H1 (cell line): Measurements from ENCODE around the gene NUDT7. TPM values are rescaled to one million over a fixed set of nuclear protein-coding genes. Genes with fewer than 3 reads are reported as not detected.

Experiments used
- CTCF ChIA-PET: fragments of 300-600 bp; sonication (Branson Sonifier 250); formaldehyde crosslinking; loops from one replicate; lab custom pipeline; 2021; ENCODE audit not compliant: partially characterized antibody; lab: Charles Lee
- POLR2A ChIA-PET: fragments of 300-600 bp; sonication (Branson Sonifier 250); formaldehyde crosslinking; loops from one replicate; lab custom pipeline; 2021; ENCODE audit warnings: inconsistent platforms; ENCODE audit not compliant: partially characterized antibody; lab: Charles Lee
- DNase-seq, 2 experiments: peaks; one replicate each; pipeline versions ENCODE4 v3.0.0 to v3.0.0-alpha.2; 2010 to 2022; ENCODE audit warnings: low spot score in 2 of 2, low read depth in 1 of 2, mixed read lengths in 1 of 2
- FAIRE-seq: peaks from 2 replicates; lab custom pipeline; 2011; peaks lifted over from hg19 to GRCh38; lab: Jason Lieb, UNC
- H2AFZ ChIP-seq: 2 replicates; pipeline ENCODE4 v1.8.1; 2012; ENCODE audit warnings: low read length, inconsistent platforms
- H2AK5ac ChIP-seq: 2 replicates; pipeline ENCODE4 v1.6.1; 2013; ENCODE audit warnings: low read depth, low read length
- H2BK120ac ChIP-seq: replicated peaks from 2 replicates; pipeline ENCODE3; 2013; ENCODE audit warnings: low read depth, low read length, inconsistent platforms
- H2BK12ac ChIP-seq: 2 replicates; pipeline ENCODE4 v1.6.1; 2013; ENCODE audit warnings: low read depth, low read length
- H2BK15ac ChIP-seq: 2 replicates; pipeline ENCODE4 v1.6.1; 2013; ENCODE audit warnings: low read length
- H2BK20ac ChIP-seq: 2 replicates; pipeline ENCODE4 v1.6.1; 2013; ENCODE audit warnings: low read length
- H2BK5ac ChIP-seq: 2 replicates; pipeline ENCODE4 v1.6.1; 2013; ENCODE audit warnings: low read depth, low read length
- H3K14ac ChIP-seq: 2 replicates; pipeline ENCODE4 v1.6.1; 2013; ENCODE audit warnings: inconsistent platforms; ENCODE audit not compliant: insufficient read length
- H3K18ac ChIP-seq: 2 replicates; pipeline ENCODE4 v1.6.1; 2013; ENCODE audit warnings: low read length; ENCODE audit errors: extremely low read depth
- H3K23ac ChIP-seq: 2 replicates; pipeline ENCODE4 v1.6.1; 2013; ENCODE audit warnings: inconsistent platforms; ENCODE audit not compliant: insufficient read length
- H3K23me2 ChIP-seq: 2 replicates; pipeline ENCODE4 v1.6.1; 2013; ENCODE audit warnings: low read depth, low read length
- H3K27ac ChIP-seq: 2 replicates; pipeline ENCODE4 v1.6.1; 2011; ENCODE audit warnings: low read depth, low read length, inconsistent platforms
- H3K27me3 ChIP-seq, 4 experiments: replicated peaks in 1 of 4; 1 replicate in 1 of 4; 2 replicates in 3 of 4; pipeline versions ENCODE4 v1.6.1 to v1.8.1; 2011 to 2013; ENCODE audit warnings: low read length in 3 of 4, mild to moderate bottlenecking in 3 of 4, inconsistent platforms in 2 of 4, mixed read lengths in 2 of 4, moderate library complexity in 1 of 4; ENCODE audit not compliant: control insufficient read depth in 3 of 4, insufficient read depth in 3 of 4; ENCODE audit errors: extremely low read depth in 1 of 4
- H3K36me3 ChIP-seq, 4 experiments: 2 replicates each; pipeline versions ENCODE4 v1.6.1 to v1.8.1; 2011 to 2013; ENCODE audit warnings: mild to moderate bottlenecking in 4 of 4, low read length in 3 of 4, moderate library complexity in 2 of 4, control low read depth in 1 of 4, inconsistent platforms in 1 of 4; ENCODE audit not compliant: insufficient read depth in 4 of 4, control insufficient read depth in 2 of 4
- H3K4ac ChIP-seq: replicated peaks from 2 replicates; pipeline ENCODE3; 2013; ENCODE audit warnings: low read length, low read depth, mixed read lengths, inconsistent platforms; ENCODE audit not compliant: insufficient read length
- H3K4me1 ChIP-seq, 4 experiments: replicated peaks in 1 of 4; 1 replicate in 1 of 4; 2 replicates in 3 of 4; pipeline versions ENCODE4 v1.6.1 to v1.8.1; 2011 to 2013; ENCODE audit warnings: low read length in 3 of 4, inconsistent platforms in 2 of 4, mixed read lengths in 1 of 4; ENCODE audit not compliant: insufficient read depth in 4 of 4, control insufficient read depth in 3 of 4
- H3K4me2 ChIP-seq, 2 experiments: 2 replicates each; pipeline versions ENCODE4 v1.6.1 to v1.8.1; 2011 to 2013; ENCODE audit warnings: low read depth in 2 of 2, low read length in 2 of 2, control low read depth in 1 of 2, inconsistent platforms in 1 of 2, mild to moderate bottlenecking in 1 of 2; ENCODE audit not compliant: insufficient read depth in 1 of 2
- H3K4me3 ChIP-seq, 4 experiments: fragments of 200-600, 300-600 bp in 1 of 4; sonication (generic), shearing (Covaris generic), sonication (Bioruptor Twin) in 1 of 4; 2 replicates each; pipeline versions ENCODE4 v1.5.1 to v1.8.1; 2011 to 2016; ENCODE audit warnings: low read length in 4 of 4, low read depth in 3 of 4, control low read depth in 2 of 4, inconsistent platforms in 2 of 4, mild to moderate bottlenecking in 2 of 4, mixed read lengths in 1 of 4, moderate library complexity in 1 of 4; ENCODE audit not compliant: insufficient read depth in 2 of 4; ENCODE audit errors: extremely low read depth in 1 of 4
- H3K56ac ChIP-seq: replicated peaks from 2 replicates; pipeline ENCODE3; 2013; ENCODE audit warnings: low read depth, mild to moderate bottlenecking, mixed read lengths, low read length, inconsistent platforms; ENCODE audit not compliant: insufficient read length
- H3K79me1 ChIP-seq: 2 replicates; pipeline ENCODE4 v1.6.1; 2013; ENCODE audit warnings: low read depth, low read length, control low read depth
- H3K79me2 ChIP-seq, 2 experiments: 2 replicates each; pipeline versions ENCODE4 v1.6.1 to v1.8.1; 2012 to 2013; ENCODE audit warnings: low read length in 2 of 2, mild to moderate bottlenecking in 2 of 2, inconsistent platforms in 1 of 2; ENCODE audit not compliant: insufficient read depth in 2 of 2, control insufficient read depth in 1 of 2
- H3K9ac ChIP-seq, 4 experiments: replicated peaks in 1 of 4; 1 replicate in 1 of 4; 2 replicates in 3 of 4; pipeline versions ENCODE4 v1.6.1 to v1.8.1; 2011 to 2013; ENCODE audit warnings: low read depth in 3 of 4, low read length in 3 of 4, control low read depth in 2 of 4, mild to moderate bottlenecking in 2 of 4, moderate library complexity in 2 of 4, inconsistent platforms in 1 of 4; ENCODE audit errors: extremely low read depth in 1 of 4
- H3K9me3 ChIP-seq, 2 experiments: 2 replicates each; pipeline versions ENCODE4 v1.6.1 to v1.8.1; 2012 to 2013; ENCODE audit warnings: mild to moderate bottlenecking in 2 of 2, moderate library complexity in 2 of 2, control low read depth in 1 of 2, inconsistent platforms in 1 of 2, low read depth in 1 of 2, low read length in 1 of 2, mixed read lengths in 1 of 2; ENCODE audit not compliant: insufficient read depth in 2 of 2
- H4K20me1 ChIP-seq, 2 experiments: replicated peaks in 1 of 2; 2 replicates each; pipeline versions ENCODE3 to v1.8.1; 2011 to 2013; ENCODE audit warnings: inconsistent platforms in 2 of 2, low read length in 2 of 2, mild to moderate bottlenecking in 1 of 2; ENCODE audit not compliant: insufficient read depth in 2 of 2, control insufficient read depth in 1 of 2
- H4K5ac ChIP-seq: 2 replicates; pipeline ENCODE4 v1.6.1; 2013; ENCODE audit warnings: low read length, low read depth, mixed read lengths, inconsistent platforms; ENCODE audit not compliant: insufficient read length
- H4K8ac ChIP-seq: 2 replicates; pipeline ENCODE4 v1.8.0; 2013; ENCODE audit warnings: mild to moderate bottlenecking, moderate library complexity, low read length, inconsistent platforms; ENCODE audit not compliant: insufficient read depth; ENCODE audit errors: extremely low read depth
- H4K91ac ChIP-seq: replicated peaks from 2 replicates; pipeline ENCODE3; 2013; ENCODE audit warnings: low read length, mixed read lengths, inconsistent platforms; ENCODE audit not compliant: insufficient read length
- PHF8 ChIP-seq: fragments of 200-600 bp; sonication (generic); conservative IDR thresholded peaks from 2 replicates; pipeline ENCODE4 v1.7.1; 2012; ENCODE audit warnings: low read depth, mild to moderate bottlenecking, inconsistent platforms, low read length, moderate library complexity
- RBBP5 ChIP-seq: IDR thresholded peaks from 2 replicates; pipeline ENCODE4 v1.7.1; 2012; ENCODE audit warnings: low read depth, mild to moderate bottlenecking, inconsistent platforms, low read length, moderate library complexity, borderline replicate concordance
- ZNF274 ChIP-seq: IDR thresholded peaks from 2 replicates; pipeline ENCODE4 v1.7.0; 2012; ENCODE audit warnings: low read length, borderline replicate concordance; ENCODE audit errors: extremely low read depth
- WGBS, 2 experiments: shearing (Covaris generic) in 1 of 2; methylation state at CpG; one replicate each; pipeline versions ENCODE4 v1.1.6 to v1.1.7; 2013 to 2015; ENCODE audit warnings: low lambda C conversion rate in 2 of 2, mixed read lengths in 2 of 2, inconsistent platforms in 1 of 2, low coverage in 1 of 2, missing lambda C conversion rate in 1 of 2; ENCODE audit not compliant: insufficient replicate concordance in 2 of 2, insufficient coverage in 1 of 2, insufficient read length in 1 of 2; ENCODE audit errors: extremely low coverage in 1 of 2, missing lambda C conversion rate in 1 of 2; 5-methylcytosine and 5-hydroxymethylcytosine counted together
- polyA plus RNA-seq, 7 experiments: library from polyadenylated mRNA; depleted of rRNA in 3 of 7; stranded (reverse) in 5 of 7; unstranded in 2 of 7; fragments of >200 nt in 5 of 7; fragments of 200-250 nt in 2 of 7; gene quantifications; 1 replicate in 5 of 7; 2 replicates in 1 of 7; 4 replicates in 1 of 7; pipeline versions ENCODE4 v1.2.1 to v1.2.3, GENCODE V29; 2011 to 2013; ENCODE audit warnings: missing spikeins in 2 of 7, mixed read lengths in 2 of 7
- total RNA-seq: library from RNA; stranded (reverse); fragmentation: NEBNext Ultra II Directional; extraction: Animal tissue kit (Norgen Biotek cat#: 25700); gene quantifications from 2 replicates; pipeline ENCODE4 v1.2.1, GENCODE V29; 2021

The NUDT7 gene
- total and polyA plus RNA-seq, 2 of the 8 experiments (the other 6 are each of a cell fraction or from before 2014, with no cell fraction given) = 8.8 to 19.7 TPM

DNA sequence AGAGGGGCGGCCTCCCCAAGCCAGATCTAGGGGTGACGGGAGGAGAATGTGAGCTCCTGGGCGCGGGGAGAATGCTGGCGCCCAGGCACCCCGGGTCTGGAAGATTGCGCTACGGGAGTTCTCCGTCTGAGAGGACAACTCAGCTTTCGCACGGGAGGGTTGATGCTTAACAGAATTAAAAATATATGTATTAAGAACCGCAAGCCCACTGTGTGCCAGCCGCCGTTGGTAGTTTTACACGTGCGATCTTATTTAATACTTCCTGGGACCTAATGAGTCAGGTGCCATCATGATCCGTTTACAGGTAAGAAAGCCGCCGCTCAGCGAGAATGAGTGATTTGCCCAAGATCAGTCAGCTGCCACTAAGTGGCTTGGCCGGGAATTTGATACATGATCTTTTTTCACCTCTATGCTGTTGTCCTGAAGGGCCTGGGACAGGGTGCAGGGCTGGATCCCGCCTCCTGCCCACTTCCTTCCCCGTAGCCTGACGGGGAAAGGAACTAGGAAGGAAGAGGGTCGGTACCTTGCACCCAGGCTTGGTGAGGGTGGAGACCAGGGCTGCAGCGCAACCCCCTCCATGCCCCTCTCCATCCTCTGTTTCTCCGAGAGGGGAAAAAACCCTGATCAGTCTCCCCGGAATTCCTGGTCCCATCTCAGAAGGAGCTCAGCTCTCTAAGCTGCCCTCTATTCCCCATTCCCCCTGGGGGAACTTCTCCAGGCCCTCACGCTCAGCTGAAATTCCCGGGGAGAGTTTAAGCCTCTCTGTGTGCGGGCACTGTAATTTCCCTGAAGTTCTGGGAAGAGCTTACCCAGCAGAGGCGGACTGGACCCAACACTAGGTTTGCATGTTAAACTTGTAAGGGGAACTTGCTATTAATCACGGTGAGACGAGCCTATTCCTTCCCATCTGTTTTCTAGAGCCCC lies 67.0 kb downstream of the NUDT7 start:
- Histone ChIP-seq H2AK5ac (no peak overlapping the region), H3K18ac (peak overlapping the region; percentile 74; the same call in 1 of the 2 replicates), H4K8ac (peak overlapping the region; percentile 92; the same call in 1 of the 2 replicates), H2BK15ac (no peak overlapping the region), H3K23me2 (peaks cover 20% of the 10 kb centered on the region), H3K9ac (peak overlapping the region in 2 of 4 experiments; percentile 9 to 66; a peak in 4 of 7 replicates), H2BK5ac (no peak overlapping the region; the same call in 1 of the 2 replicates), H2BK12ac (no peak overlapping the region), H3K27me3 (peaks cover 0 to 19% (median 15%) of the 10 kb centered on the region in 4 experiments; a peak in 5 of 7 replicates), H3K4me1 (peaks cover 0 to 3% (median 0%) of the 10 kb centered on the region in 4 experiments; a peak in 5 of 7 replicates), H4K20me1 (peaks cover 0 to 2% of the 10 kb centered on the region in 2 experiments), H3K14ac (no peak overlapping the region), H4K91ac (no peak overlapping the region), H3K9me3 (peaks cover 0 to 4% of the 10 kb centered on the region in 2 experiments; a peak in 1 of 4 replicates), H2AFZ (no peak overlapping the region)
- WGBS, 2 experiments = 2% methylated on average over 34 of the region's 34 CpGs; no CpG with 5 or more reads in 1 of the 2 experiments
- CTCF ChIA-PET = interaction anchor here (0.6 to 1.9 kb wide), 13 partner anchors 9 to 214 kb away, joined by 3 to 6 read pairs (median 3); no protein-coding TSS in a partner anchor
- no peak for TF ChIP-seq ZNF274
- no peak for TF ChIP-seq PHF8
- TF ChIP-seq RBBP5 = peak; percentile 18; the same call in 1 of the 2 replicates
- TF ChIP-seq, all 59 proteins: peak for 1
- Histone ChIP-seq H3K36me3 (no peaks in the 10 kb centered on the region; a peak in 1 of 8 replicates), H3K27ac (no peak overlapping the region), H3K79me1 (0 out of 2 replicates have a peak, but pooled peaks cover 3% of the 10 kb centered on the region), H3K4ac (no peak overlapping the region), H3K56ac (no peak overlapping the region), H2BK20ac (no peak overlapping the region), H3K79me2 (peaks cover 6 to 54% of the 10 kb centered on the region in 2 experiments; a peak in 2 of 4 replicates), H2BK120ac (no peak overlapping the region), H3K4me2 (peak overlapping the region; percentile 98 to 99), H3K4me3 (peak overlapping the region; percentile 74 to 88 (median 76)), H4K5ac (no peak overlapping the region), H3K23ac (no peak overlapping the region)
- FAIRE-seq (no peak), DNase-seq (peak in 1 of 2 experiments; percentile 54)
- POLR2A ChIA-PET = interaction anchor here (1.0 to 1.6 kb wide), 5 partner anchors 9 to 203 kb away, joined by 3 to 6 read pairs (median 3); no protein-coding TSS in a partner anchor
